Colonic mucosa (tissue), 4 donors: ENCODE measurements around the gene CAMKK1. TPM values are rescaled to one million over a fixed set of nuclear protein-coding genes. Genes with fewer than 3 reads are reported as not detected.

Source experiments
- DNase-seq: peaks from one replicate; pipeline ENCODE4 v3.0.0-alpha.2; 2020
- H3K27ac ChIP-seq: fragments of 200-600 bp; one replicate; pipeline ENCODE4 v1.8.0; 2021
- H3K27me3 ChIP-seq: fragments of 200-600 bp; one replicate; pipeline ENCODE4 v1.8.0; 2021
- H3K36me3 ChIP-seq: fragments of 200-600 bp; one replicate; pipeline ENCODE4 v1.8.0; 2021
- H3K4me1 ChIP-seq: fragments of 200-600 bp; one replicate; pipeline ENCODE4 v1.8.0; 2021; ENCODE audit warnings: mild to moderate bottlenecking
- H3K4me3 ChIP-seq: fragments of 200-600 bp; one replicate; pipeline ENCODE4 v1.8.0; 2021
- H3K9ac ChIP-seq, 2 donors: one replicate each; pipeline ENCODE4 v1.7.0; 2013; ENCODE audit warnings: control low read depth in 2 of 2, low read depth in 2 of 2, low read length in 2 of 2
- H3K9me3 ChIP-seq: fragments of 200-600 bp; one replicate; pipeline ENCODE4 v1.8.0; 2021
- intact Hi-C: fragments of 100-400 bp; cut with DNase I; formaldehyde crosslinking; loops from one replicate; pipeline ENCODE4 v1.14.1; 2022
- total RNA-seq, 2 donors: library from RNA; stranded (reverse); fragmentation: NEBNext Ultra II Directional in 1 of 2; extraction: Animal tissue kit (Norgen Biotek cat#: 25700) in 1 of 2; gene quantifications; one replicate each; pipeline ENCODE4 v1.2.1, GENCODE V29; 2021
- TF ChIP-seq, protein P1 (sequence below): fragments of 200-600 bp; IDR thresholded peaks from one replicate; pipeline ENCODE4 v1.8.0; 2022; ENCODE audit warnings: antibody characterized with exemption, mild to moderate bottlenecking
- donor health status: healthy.
- donor health status: DM: no; HTN: no; CAD: no.
- donor health status: DM: no; HTN: no; CAD: no.

CAMKK1 gene
- total RNA-seq, 2 donors from 2014 or later, result 3.6 to 7.2 TPM

DNA sequence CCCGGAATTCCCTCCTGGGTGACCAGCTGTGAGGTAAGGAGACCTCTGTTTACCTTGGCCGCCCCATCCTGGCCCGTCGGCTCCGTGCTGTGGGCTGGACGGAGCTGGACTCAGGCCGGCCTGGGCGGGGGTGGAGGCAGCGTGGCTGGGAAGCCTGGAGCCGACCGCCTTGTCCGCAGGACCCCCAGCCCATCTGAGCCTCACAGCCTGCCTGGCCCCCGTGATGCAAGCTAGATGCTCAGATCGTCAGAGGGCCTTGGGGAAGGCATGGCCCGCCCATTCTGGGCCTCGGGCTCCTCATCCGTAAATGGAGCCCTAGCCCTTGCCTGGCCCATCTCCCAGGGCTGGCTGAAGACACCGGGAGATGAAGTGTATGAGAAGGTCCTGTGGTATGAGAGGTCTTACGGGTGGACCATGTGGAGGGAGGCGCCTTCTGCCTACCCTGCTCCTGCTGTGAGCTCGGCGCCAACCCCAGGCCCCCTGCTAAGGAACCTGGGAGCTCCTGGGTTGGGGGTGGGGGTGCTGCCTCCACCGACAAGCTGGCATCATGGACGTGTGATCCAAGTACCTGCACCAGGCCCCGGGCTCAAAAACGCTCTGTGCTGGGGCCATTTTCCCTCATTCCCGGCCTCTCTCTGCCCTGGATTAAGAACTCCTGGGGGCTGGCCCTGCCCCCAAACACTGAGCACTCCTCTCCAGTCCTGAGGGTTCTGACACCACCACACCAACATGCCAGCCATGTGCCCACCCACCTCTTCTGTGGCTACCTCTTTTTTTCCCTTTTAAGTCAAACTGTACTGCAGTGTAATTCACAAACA lies 28.9 kb upstream of the CAMKK1 start:
- Histone ChIP-seq H3K27ac (no peak overlapping the region), H3K27me3 (no peaks in the 10 kb centered on the region), H3K4me1 (peaks cover 9% of the 10 kb centered on the region), H3K36me3 (no peaks in the 10 kb centered on the region), H3K9ac (peak overlapping the region; percentile 23 to 24), H3K9me3 (no peaks in the 10 kb centered on the region), H3K4me3 (no peak overlapping the region)
- no peak for DNase-seq
- intact Hi-C loops, result no loop called here
- TF ChIP-seq, protein P1, sequence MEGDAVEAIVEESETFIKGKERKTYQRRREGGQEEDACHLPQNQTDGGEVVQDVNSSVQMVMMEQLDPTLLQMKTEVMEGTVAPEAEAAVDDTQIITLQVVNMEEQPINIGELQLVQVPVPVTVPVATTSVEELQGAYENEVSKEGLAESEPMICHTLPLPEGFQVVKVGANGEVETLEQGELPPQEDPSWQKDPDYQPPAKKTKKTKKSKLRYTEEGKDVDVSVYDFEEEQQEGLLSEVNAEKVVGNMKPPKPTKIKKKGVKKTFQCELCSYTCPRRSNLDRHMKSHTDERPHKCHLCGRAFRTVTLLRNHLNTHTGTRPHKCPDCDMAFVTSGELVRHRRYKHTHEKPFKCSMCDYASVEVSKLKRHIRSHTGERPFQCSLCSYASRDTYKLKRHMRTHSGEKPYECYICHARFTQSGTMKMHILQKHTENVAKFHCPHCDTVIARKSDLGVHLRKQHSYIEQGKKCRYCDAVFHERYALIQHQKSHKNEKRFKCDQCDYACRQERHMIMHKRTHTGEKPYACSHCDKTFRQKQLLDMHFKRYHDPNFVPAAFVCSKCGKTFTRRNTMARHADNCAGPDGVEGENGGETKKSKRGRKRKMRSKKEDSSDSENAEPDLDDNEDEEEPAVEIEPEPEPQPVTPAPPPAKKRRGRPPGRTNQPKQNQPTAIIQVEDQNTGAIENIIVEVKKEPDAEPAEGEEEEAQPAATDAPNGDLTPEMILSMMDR, result no peak

DNA sequence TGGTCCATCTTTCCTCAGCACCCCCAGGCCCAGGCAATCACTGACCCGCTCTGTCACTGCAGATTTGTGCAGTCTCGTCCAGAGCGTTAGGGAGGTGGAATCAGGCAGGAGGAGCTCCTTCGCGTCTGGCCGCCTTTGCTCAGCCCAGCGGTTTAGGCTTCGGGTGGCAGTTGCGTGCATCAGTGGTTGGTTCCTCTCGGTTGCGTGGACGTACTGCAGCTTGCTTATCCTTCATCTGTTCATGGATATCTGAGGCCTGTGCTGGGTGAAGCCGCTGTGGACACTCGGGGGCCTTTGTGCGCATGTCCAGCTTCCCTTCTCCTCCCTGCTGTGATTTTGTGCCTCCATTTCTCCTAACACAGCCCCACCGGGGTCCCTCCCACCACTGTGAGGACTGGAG lies 28.2 kb upstream of the CAMKK1 start:
- intact Hi-C loops, result no loop called here
- Histone ChIP-seq H3K4me3 (no peak overlapping the region), H3K27ac (no peak overlapping the region)

DNA sequence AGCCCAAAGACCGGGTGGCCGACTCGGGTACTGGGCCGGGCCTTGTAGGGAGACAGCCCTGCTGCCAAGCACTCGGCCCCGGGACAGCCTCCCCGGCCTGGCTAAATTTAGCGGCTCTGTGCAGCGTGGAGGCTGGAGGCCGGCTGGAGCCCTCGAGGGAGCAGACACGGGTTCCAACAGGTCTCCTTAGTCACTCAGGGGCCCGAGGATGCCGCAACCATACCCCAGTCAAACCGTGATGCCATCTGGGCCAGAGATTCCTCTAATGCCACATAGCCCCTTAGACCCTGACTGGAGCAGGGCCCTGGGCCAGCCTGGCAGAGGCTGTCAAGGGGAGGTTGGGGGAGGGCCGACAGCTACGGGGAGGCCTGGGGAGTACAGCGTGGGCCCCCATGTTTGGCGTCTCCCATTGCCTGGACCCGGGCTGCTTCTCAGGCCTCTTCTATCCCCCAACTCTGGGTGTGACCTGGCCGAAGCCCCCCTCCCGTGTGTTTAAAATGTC lies 26.3 kb upstream of the CAMKK1 start:
- Histone ChIP-seq H3K27me3 (no peaks in the 10 kb centered on the region), H3K27ac (peak overlapping the region; percentile 50), H3K36me3 (no peaks in the 10 kb centered on the region), H3K4me3 (no peak overlapping the region), H3K9me3 (no peaks in the 10 kb centered on the region), H3K9ac (no peak overlapping the region), H3K4me1 (peaks cover 18% of the 10 kb centered on the region)
- TF ChIP-seq, protein P1, result no peak
- peak; percentile 29 for DNase-seq
- intact Hi-C loops, result loop anchor here (10.0 kb wide), 1 partner anchor 156 kb away; no protein-coding TSS in a partner anchor

More for the DNA sequence above, 28.2 kb upstream of the CAMKK1 start:
- TF ChIP-seq, protein P1, result no peak
- H3K9ac ChIP-seq, result peak overlapping the region in 1 of 2 donors; percentile 23
- no peaks in the 10 kb centered on the region for H3K27me3 ChIP-seq
- H3K36me3 ChIP-seq, result no peaks in the 10 kb centered on the region
- no peaks in the 10 kb centered on the region for H3K9me3 ChIP-seq
- H3K4me1 ChIP-seq, result peaks cover 16% of the 10 kb centered on the region
- DNase-seq, result no peak

DNA sequence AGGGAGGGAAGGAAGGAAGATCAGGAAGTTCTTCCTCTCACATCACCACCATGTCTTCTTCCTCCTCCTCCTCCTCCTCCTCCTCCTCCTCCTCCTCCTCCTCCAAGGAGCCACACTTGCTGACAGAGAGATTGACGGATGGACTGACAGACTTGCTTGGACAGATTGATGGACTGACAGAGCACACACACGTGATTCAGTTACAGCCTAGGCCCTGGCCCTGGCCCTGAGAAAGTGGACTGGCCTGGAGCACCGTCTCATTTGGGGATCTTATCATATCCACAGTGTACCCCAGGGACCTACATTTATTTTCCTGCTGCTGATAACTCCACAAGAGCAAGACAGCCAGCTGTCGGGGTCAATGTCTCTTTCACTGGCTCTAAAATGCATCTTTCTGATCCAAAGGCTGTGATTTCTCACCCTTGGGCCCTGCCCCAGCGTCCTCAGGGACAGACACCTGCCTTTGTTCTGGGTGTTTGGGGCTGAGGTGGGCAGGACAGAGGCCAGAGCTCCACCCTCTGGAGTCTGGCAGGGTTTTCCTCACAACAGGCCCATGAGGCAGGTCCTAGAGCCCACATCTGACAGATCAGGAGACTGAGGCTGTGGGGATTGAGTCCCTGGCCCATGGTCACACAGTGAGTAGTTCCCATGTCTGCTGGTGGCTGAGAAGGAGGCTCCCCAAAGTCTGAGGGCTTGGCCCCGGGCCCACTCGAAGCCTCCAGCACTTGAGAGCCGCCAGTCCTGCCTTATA lies 25.7 kb upstream of the CAMKK1 start:
- H3K27ac ChIP-seq, result peak overlapping the region; percentile 50
- TF ChIP-seq, protein P1, result no peak
- no peaks in the 10 kb centered on the region for H3K36me3 ChIP-seq
- H3K27me3 ChIP-seq, result no peaks in the 10 kb centered on the region
- no peak overlapping the region for H3K4me3 ChIP-seq
- DNase-seq, result no peak
- H3K9me3 ChIP-seq, result no peaks in the 10 kb centered on the region
- H3K4me1 ChIP-seq, result peaks cover 18% of the 10 kb centered on the region
- H3K9ac ChIP-seq, result no peak overlapping the region
- intact Hi-C loops, result loop anchor here (10.0 kb wide), 1 partner anchor 156 kb away; no protein-coding TSS in a partner anchor

DNA sequence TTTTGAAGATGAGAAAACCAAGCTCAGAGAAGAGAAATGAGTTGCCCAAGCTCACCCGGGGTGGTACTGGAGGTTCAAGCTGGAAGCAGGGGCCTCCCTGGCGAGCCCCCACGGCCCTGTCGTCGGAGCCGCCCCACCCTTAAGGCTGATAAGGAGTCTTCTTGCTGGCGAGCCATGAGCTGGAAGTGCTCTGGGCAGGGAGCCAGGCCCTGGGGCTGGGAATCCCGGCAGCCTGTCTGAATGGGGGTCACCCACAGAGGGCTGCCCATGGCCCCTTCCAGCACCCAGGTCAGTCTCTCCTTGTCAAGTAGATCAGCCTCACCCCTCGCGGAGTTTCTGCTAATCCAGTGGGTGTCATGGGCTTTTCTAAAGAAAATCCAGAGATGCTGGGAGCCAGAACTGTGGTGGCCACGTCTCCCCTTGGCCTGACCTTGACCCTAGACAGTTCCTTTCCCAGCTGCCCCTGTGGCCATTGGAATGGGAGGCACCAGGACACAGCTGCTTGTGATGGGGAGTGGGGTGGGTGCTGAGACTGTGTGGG lies 24.6 kb upstream of the CAMKK1 start:
- TF ChIP-seq, protein P1, result no peak
- no peak overlapping the region for H3K4me3 ChIP-seq
- intact Hi-C loops, result loop anchor here (10.0 kb wide), 1 partner anchor 157 kb away; no protein-coding TSS in a partner anchor

More for the DNA sequence above, 24.6 kb upstream of the CAMKK1 start:
- DNase-seq, result peak; percentile 87
- Histone ChIP-seq H3K9me3 (no peaks in the 10 kb centered on the region), H3K9ac (peak overlapping the region; percentile 56 to 71), H3K36me3 (no peaks in the 10 kb centered on the region), H3K27me3 (no peaks in the 10 kb centered on the region), H3K4me1 (peaks cover 18% of the 10 kb centered on the region), H3K27ac (peak overlapping the region; percentile 63)
